Caco-2 (cell line): ENCODE results near the gene EPHA2. TPM values are rescaled to one million over a fixed set of nuclear protein-coding genes. Genes with fewer than 3 reads are reported as not detected.

ENCODE experiments used
- BruUV-seq: library from RNA; stranded (reverse); fragments of 400-500 nt; replicated peaks from 2 replicates; lab custom pipeline; 2021; lab: Mats Ljungman, UMichigan
- CTCF ChIA-PET: fragments of 300-600 bp; sonication (Branson Sonifier 250); formaldehyde crosslinking; loops from one replicate; lab custom pipeline; 2022; ENCODE audit warnings: antibody characterized with exemption; lab: Charles Lee
- POLR2A ChIA-PET: fragments of 300-600 bp; sonication (Branson Sonifier 250); formaldehyde crosslinking; loops from one replicate; lab custom pipeline; 2022; ENCODE audit warnings: antibody characterized with exemption; lab: Charles Lee
- DNase-seq, 2 experiments: peaks; one replicate each; pipeline versions ENCODE4 v3.0.0 to v3.0.0-alpha.2; 2020 to 2022
- H3K27me3 ChIP-seq: replicated peaks from 2 replicates; pipeline ENCODE4 v1.6.0; 2011; ENCODE audit warnings: low read length; ENCODE audit not compliant: control insufficient read depth, insufficient read depth
- H3K36me3 ChIP-seq: 2 replicates; pipeline ENCODE4 v1.5.1; 2011; ENCODE audit warnings: low read length; ENCODE audit not compliant: control insufficient read depth, insufficient read depth
- H3K4me1 ChIP-seq: fragments of 250-450 bp; sonication (Bioruptor Pico); 2 replicates; pipeline ENCODE4 v1.5.1; 2020; ENCODE audit warnings: mild to moderate bottlenecking
- H3K4me3 ChIP-seq: 2 replicates; pipeline ENCODE4 v1.5.1; 2011; ENCODE audit warnings: low read depth, mild to moderate bottlenecking, control low read depth, low read length
- H3K9me3 ChIP-seq: fragments of 250-450 bp; sonication (Bioruptor Pico); 2 replicates; pipeline ENCODE4 v1.5.1; 2020; ENCODE audit warnings: mild to moderate bottlenecking, moderate library complexity
- H3K27ac Mint-ChIP-seq: one replicate; pipeline ENCODE4 v1.8.0; 2022; ENCODE audit warnings: mixed read lengths; ENCODE audit not compliant: unreplicated experiment
- H3K27me3 Mint-ChIP-seq: one replicate; pipeline ENCODE4 v1.8.0; 2022; ENCODE audit warnings: mixed read lengths; ENCODE audit not compliant: insufficient read depth, unreplicated experiment
- H3K36me3 Mint-ChIP-seq: one replicate; pipeline ENCODE4 v1.8.0; 2022; ENCODE audit warnings: mild to moderate bottlenecking, mixed read lengths; ENCODE audit not compliant: insufficient read depth, unreplicated experiment
- H3K4me1 Mint-ChIP-seq: one replicate; pipeline ENCODE4 v1.8.0; 2022; ENCODE audit warnings: low read depth, mixed read lengths; ENCODE audit not compliant: unreplicated experiment
- H3K4me3 Mint-ChIP-seq: one replicate; pipeline ENCODE4 v1.8.0; 2022; ENCODE audit warnings: mild to moderate bottlenecking, moderate library complexity, mixed read lengths; ENCODE audit not compliant: unreplicated experiment
- H3K9me3 Mint-ChIP-seq: one replicate; pipeline ENCODE4 v1.8.0; 2022; ENCODE audit warnings: mixed read lengths; ENCODE audit not compliant: unreplicated experiment
- intact Hi-C: fragments of 100-400 bp; cut with micrococcal nuclease; formaldehyde crosslinking; loops from one replicate; pipeline ENCODE4 v1.10.0; 2022; ENCODE audit not compliant: unreplicated experiment
- total RNA-seq: library from RNA; stranded (reverse); gene quantifications from 2 replicates; pipeline ENCODE4 v1.2.3, GENCODE V29; 2022
- TF ChIP-seq, protein P1 (sequence below), 2 experiments: fragments of 200-600 bp in 1 of 2; IDR thresholded peaks; 1 replicate in 1 of 2; 2 replicates in 1 of 2; pipeline versions ENCODE4 v1.5.1 to v1.8.0; 2011 to 2022; ENCODE audit warnings: antibody characterized with exemption in 1 of 2, control low read depth in 1 of 2, inconsistent platforms in 1 of 2, low read depth in 1 of 2, low read length in 1 of 2, mild to moderate bottlenecking in 1 of 2, moderate library complexity in 1 of 2; ENCODE audit not compliant: insufficient read depth in 1 of 2, severe bottlenecking in 1 of 2, unreplicated experiment in 1 of 2

Gene EPHA2
- total RNA-seq, 1 experiment from 2014 or later, result 31.2 TPM

- POLR2A ChIA-PET, result no interaction called here
- Mint-ChIP-seq H3K9me3 (no peaks in the 10 kb centered on the region), H3K27ac (no peak overlapping the region), H3K4me3 (no peak overlapping the region), H3K4me1 (peaks cover 14% of the 10 kb centered on the region), H3K36me3 (no peaks in the 10 kb centered on the region), H3K27me3 (no peaks in the 10 kb centered on the region)
- H3K9me3 ChIP-seq, result no peaks in the 10 kb centered on the region
- no TSS peak for BruUV-seq
- no peaks in the 10 kb centered on the region for H3K27me3 ChIP-seq
- CTCF ChIA-PET, result interaction anchor here (0.5 to 2.2 kb wide), 2 partner anchors 13 to 63 kb away, joined by 3 to 4 read pairs; no protein-coding TSS in a partner anchor
- no peaks in the 10 kb centered on the region for H3K36me3 ChIP-seq
- no peak for DNase-seq
- no peak overlapping the region for H3K4me3 ChIP-seq
- 0 out of 2 replicates have a peak, but pooled peaks cover 3% of the 10 kb centered on the region for H3K4me1 ChIP-seq
- intact Hi-C loops, result no loop called here
- TF ChIP-seq, protein P1, sequence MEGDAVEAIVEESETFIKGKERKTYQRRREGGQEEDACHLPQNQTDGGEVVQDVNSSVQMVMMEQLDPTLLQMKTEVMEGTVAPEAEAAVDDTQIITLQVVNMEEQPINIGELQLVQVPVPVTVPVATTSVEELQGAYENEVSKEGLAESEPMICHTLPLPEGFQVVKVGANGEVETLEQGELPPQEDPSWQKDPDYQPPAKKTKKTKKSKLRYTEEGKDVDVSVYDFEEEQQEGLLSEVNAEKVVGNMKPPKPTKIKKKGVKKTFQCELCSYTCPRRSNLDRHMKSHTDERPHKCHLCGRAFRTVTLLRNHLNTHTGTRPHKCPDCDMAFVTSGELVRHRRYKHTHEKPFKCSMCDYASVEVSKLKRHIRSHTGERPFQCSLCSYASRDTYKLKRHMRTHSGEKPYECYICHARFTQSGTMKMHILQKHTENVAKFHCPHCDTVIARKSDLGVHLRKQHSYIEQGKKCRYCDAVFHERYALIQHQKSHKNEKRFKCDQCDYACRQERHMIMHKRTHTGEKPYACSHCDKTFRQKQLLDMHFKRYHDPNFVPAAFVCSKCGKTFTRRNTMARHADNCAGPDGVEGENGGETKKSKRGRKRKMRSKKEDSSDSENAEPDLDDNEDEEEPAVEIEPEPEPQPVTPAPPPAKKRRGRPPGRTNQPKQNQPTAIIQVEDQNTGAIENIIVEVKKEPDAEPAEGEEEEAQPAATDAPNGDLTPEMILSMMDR (IDR thresholded peaks at IDR 0.05; ENCODE audit: insufficient read depth in 1 of 2, low read depth in 1 of 2, low read length in 1 of 2, severe bottlenecking in 1 of 2, unreplicated experiment in 1 of 2), result no peak
These were observed 63.6 kb downstream of the EPHA2 start for GRCh38 chr1:16092097-16092922.

DNA sequence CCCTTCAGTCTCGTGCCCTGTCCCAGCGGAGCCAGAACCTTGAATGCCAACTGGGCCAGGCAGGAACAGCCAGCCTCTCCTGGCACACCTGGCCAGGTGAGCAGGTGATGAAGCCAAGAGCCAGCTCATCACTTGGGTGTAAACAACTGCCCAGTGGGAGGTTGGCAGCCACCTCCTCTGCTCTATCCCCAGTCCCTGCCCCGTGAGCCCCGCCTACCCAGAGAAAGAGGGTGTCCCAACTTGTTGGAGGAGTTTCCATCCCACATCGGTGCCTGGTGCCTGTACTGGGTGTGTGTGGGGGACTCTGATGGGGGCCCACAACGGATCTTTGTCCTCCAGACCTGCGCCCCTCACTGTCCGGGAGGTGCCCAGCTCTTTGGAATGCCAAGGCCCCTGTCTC, 64.6 kb downstream of the EPHA2 start:
- BruUV-seq, result no TSS peak
- H3K9me3 ChIP-seq, result no peaks in the 10 kb centered on the region
- Mint-ChIP-seq H3K4me3 (no peak overlapping the region), H3K36me3 (no peaks in the 10 kb centered on the region), H3K27ac (no peak overlapping the region), H3K27me3 (no peaks in the 10 kb centered on the region), H3K4me1 (peaks cover 9% of the 10 kb centered on the region), H3K9me3 (no peaks in the 10 kb centered on the region)
- intact Hi-C loops, result no loop called here
- H3K27me3 ChIP-seq, result no peaks in the 10 kb centered on the region
- TF ChIP-seq, protein P1 (IDR thresholded peaks at IDR 0.05; ENCODE audit: insufficient read depth in 1 of 2, low read depth in 1 of 2, low read length in 1 of 2, severe bottlenecking in 1 of 2, unreplicated experiment in 1 of 2), result no peak
- ChIA-PET POLR2A (no interaction called here), CTCF (interaction anchor here (2.2 kb wide), 1 partner anchor 12 kb away, joined by 4 read pairs; no protein-coding TSS in a partner anchor)
- no peak overlapping the region for H3K4me3 ChIP-seq
- H3K4me1 ChIP-seq, result 0 out of 2 replicates have a peak, but pooled peaks cover 3% of the 10 kb centered on the region
- no peak for DNase-seq
- H3K36me3 ChIP-seq, result no peaks in the 10 kb centered on the region

GRCh38 chr1:16090076-16090826, 65.6 kb downstream of the EPHA2 start:
- Mint-ChIP-seq H3K27ac (no peak overlapping the region), H3K4me1 (peaks cover 6% of the 10 kb centered on the region), H3K4me3 (no peak overlapping the region), H3K27me3 (no peaks in the 10 kb centered on the region), H3K36me3 (no peaks in the 10 kb centered on the region), H3K9me3 (no peaks in the 10 kb centered on the region)
- BruUV-seq, result no TSS peak
- ChIA-PET CTCF (interaction anchor here (2.2 kb wide), 1 partner anchor 11 kb away, joined by 4 read pairs; no protein-coding TSS in a partner anchor), POLR2A (no interaction called here)
- Histone ChIP-seq H3K4me3 (no peak overlapping the region), H3K27me3 (no peaks in the 10 kb centered on the region), H3K9me3 (no peaks in the 10 kb centered on the region), H3K36me3 (no peaks in the 10 kb centered on the region), H3K4me1 (0 out of 2 replicates have a peak, but pooled peaks cover 3% of the 10 kb centered on the region)
- intact Hi-C loops, result no loop called here
- TF ChIP-seq, protein P1 (IDR thresholded peaks at IDR 0.05; ENCODE audit: insufficient read depth in 1 of 2, low read depth in 1 of 2, low read length in 1 of 2, severe bottlenecking in 1 of 2, unreplicated experiment in 1 of 2), result no peak
- DNase-seq, result no peak
